WERI-Rb-1 (cell line): Measurements from ENCODE around the gene RNU6-1.

Source experiments
- DNase-seq: peaks from one replicate; pipeline ENCODE4 v3.0.0-alpha.2; 2020
- H3K27ac ChIP-seq: fragments of 250-450 bp; sonication (Bioruptor Pico); 2 replicates; pipeline ENCODE4 v1.5.1; 2020; ENCODE audit warnings: mild to moderate bottlenecking, moderate library complexity
- H3K27me3 ChIP-seq: fragments of 250-450 bp; sonication (Bioruptor Pico); 2 replicates; pipeline ENCODE4 v1.5.1; 2021; ENCODE audit warnings: mild to moderate bottlenecking, low read depth, moderate library complexity; ENCODE audit not compliant: insufficient read depth, severe bottlenecking
- H3K36me3 ChIP-seq: fragments of 250-450 bp; sonication (Bioruptor Pico); 2 replicates; pipeline ENCODE4 v1.5.1; 2020; ENCODE audit warnings: mild to moderate bottlenecking, moderate library complexity
- H3K4me3 ChIP-seq: 2 replicates; pipeline ENCODE4 v1.5.1; 2011; ENCODE audit warnings: low read depth, mild to moderate bottlenecking, control low read depth, low read length
- H3K9me3 ChIP-seq: fragments of 250-450 bp; sonication (Bioruptor Pico); 2 replicates; pipeline ENCODE4 v1.5.1; 2021; ENCODE audit warnings: mild to moderate bottlenecking, moderate library complexity; ENCODE audit not compliant: severe bottlenecking
- TF ChIP-seq, protein P1 (sequence below): IDR thresholded peaks from 2 replicates; pipeline ENCODE4 v1.5.1; 2011; ENCODE audit warnings: low read depth, mild to moderate bottlenecking, control low read depth, inconsistent platforms, low read length

RNU6-1 gene

GRCh38 chr15:67803996-67804843 is 35.6 kb downstream of the RNU6-1 start:
- no peaks in the 10 kb centered on the region for H3K9me3 ChIP-seq
- no peaks in the 10 kb centered on the region for H3K27me3 ChIP-seq
- H3K4me3 ChIP-seq = no peak overlapping the region
- H3K36me3 ChIP-seq = no peaks in the 10 kb centered on the region
- no peak for DNase-seq
- TF ChIP-seq, protein P1, sequence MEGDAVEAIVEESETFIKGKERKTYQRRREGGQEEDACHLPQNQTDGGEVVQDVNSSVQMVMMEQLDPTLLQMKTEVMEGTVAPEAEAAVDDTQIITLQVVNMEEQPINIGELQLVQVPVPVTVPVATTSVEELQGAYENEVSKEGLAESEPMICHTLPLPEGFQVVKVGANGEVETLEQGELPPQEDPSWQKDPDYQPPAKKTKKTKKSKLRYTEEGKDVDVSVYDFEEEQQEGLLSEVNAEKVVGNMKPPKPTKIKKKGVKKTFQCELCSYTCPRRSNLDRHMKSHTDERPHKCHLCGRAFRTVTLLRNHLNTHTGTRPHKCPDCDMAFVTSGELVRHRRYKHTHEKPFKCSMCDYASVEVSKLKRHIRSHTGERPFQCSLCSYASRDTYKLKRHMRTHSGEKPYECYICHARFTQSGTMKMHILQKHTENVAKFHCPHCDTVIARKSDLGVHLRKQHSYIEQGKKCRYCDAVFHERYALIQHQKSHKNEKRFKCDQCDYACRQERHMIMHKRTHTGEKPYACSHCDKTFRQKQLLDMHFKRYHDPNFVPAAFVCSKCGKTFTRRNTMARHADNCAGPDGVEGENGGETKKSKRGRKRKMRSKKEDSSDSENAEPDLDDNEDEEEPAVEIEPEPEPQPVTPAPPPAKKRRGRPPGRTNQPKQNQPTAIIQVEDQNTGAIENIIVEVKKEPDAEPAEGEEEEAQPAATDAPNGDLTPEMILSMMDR = no peak
- no peak overlapping the region for H3K27ac ChIP-seq

DNA sequence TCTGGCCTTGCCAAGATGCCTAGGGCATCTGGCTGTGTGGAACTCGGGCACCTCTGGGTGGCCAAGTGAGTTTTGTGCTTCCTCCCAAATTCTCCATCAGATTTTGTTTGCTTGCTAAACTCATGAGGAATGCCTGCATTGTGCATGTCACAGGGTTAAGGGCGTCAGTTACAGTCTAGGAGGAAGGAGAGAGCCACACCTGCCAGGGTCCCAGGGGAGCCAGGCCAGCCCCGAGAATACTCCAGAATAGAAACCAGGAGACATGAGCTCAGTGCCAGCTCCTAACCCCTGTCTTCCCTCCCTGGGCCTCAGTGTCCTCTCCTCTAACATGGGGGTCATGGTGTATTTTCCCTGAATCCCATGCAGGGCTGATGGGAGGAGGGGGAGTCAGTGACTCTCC is 36.5 kb downstream of the RNU6-1 start:
- no peaks in the 10 kb centered on the region for H3K27me3 ChIP-seq
- H3K9me3 ChIP-seq = no peaks in the 10 kb centered on the region
- no peak overlapping the region for H3K27ac ChIP-seq
- H3K4me3 ChIP-seq = no peak overlapping the region
- no peak for DNase-seq
- TF ChIP-seq, protein P1 = no peak
- H3K36me3 ChIP-seq = no peaks in the 10 kb centered on the region

- H3K4me3 ChIP-seq = no peak overlapping the region
- H3K27me3 ChIP-seq = no peaks in the 10 kb centered on the region
- H3K36me3 ChIP-seq = no peaks in the 10 kb centered on the region
- DNase-seq = no peak
- TF ChIP-seq, protein P1 = no peak
- H3K27ac ChIP-seq = no peak overlapping the region
- no peaks in the 10 kb centered on the region for H3K9me3 ChIP-seq
These were observed 37.6 kb downstream of the RNU6-1 start for GRCh38 chr15:67801926-67802914.

DNA sequence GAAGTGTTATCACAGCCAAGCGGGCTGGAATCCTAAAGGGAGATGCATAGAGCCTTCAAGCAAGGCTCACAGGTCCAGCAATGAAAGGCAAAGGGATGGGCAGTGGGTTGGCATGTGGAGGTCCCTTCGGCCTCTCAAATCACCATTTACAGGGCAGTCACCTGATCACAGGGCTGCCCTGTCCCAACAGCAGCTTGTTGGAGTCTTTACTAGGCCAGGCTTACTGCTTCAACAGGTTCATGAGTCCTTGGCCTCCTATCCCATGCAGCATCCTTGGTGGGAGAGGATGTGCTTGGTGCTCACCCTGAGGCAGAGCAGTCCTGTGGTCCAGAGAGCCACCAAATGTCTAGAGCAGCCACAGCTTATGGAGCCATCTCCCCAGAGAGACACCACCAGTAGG is 38.7 kb downstream of the RNU6-1 start:
- Histone ChIP-seq H3K9me3 (no peaks in the 10 kb centered on the region), H3K4me3 (no peak overlapping the region)
- TF ChIP-seq, protein P1 = no peak

DNA sequence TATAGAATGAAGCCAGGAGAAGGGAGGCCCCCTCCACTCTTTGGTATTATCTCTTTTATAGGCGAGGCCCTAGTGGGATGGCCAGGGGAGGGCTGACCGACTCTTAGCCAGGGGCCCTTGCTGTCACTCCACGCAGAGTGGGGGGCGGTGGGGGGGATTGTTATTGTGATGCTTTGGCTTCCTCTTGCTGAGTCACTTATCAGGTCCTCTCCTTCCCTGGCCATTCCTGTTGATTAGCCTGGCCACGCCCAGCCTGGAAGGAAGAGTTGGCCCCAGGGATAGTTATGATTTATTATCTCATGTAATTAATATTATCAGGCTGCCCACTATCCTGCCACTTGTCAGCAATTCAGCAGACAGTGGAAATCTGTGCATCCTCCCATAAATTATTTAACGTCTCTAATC is 40.0 kb downstream of the RNU6-1 start:
- Histone ChIP-seq H3K27me3 (no peaks in the 10 kb centered on the region), H3K27ac (no peak overlapping the region), H3K9me3 (no peaks in the 10 kb centered on the region), H3K4me3 (no peak overlapping the region), H3K36me3 (no peaks in the 10 kb centered on the region)
- TF ChIP-seq, protein P1 = no peak
- DNase-seq = no peak

More for the DNA sequence above, 38.7 kb downstream of the RNU6-1 start:
- DNase-seq = no peak
- H3K27ac ChIP-seq = no peak overlapping the region
- no peaks in the 10 kb centered on the region for H3K36me3 ChIP-seq
- no peaks in the 10 kb centered on the region for H3K27me3 ChIP-seq
